OCI-LY7 (cell line): ENCODE data around the gene TMEM234. TPM values are rescaled to one million over a fixed set of nuclear protein-coding genes. Genes with fewer than 3 reads are reported as not detected.
"Not testable (repeated sequence)": the region's sequence is repeated elsewhere in the genome, so short reads cannot be mapped to it uniquely, and the experiment has no call there.

Experiments used
- BruUV-seq: library from RNA; stranded (reverse); fragments of 400-500 nt; replicated peaks from 2 replicates; lab custom pipeline; 2021; lab: Mats Ljungman, UMichigan
- CTCF ChIA-PET: fragments of 300-600 bp; sonication (Branson Sonifier 250); formaldehyde crosslinking; loops from one replicate; lab custom pipeline; 2022; ENCODE audit warnings: antibody characterized with exemption; ENCODE audit not compliant: unreplicated experiment; lab: Charles Lee
- POLR2A ChIA-PET: fragments of 300-600 bp; sonication (Branson Sonifier 250); formaldehyde crosslinking; loops from one replicate; lab custom pipeline; 2022; ENCODE audit warnings: antibody characterized with exemption; lab: Charles Lee
- DNase-seq: peaks from one replicate; pipeline ENCODE4 v3.0.0-alpha.2; 2015; ENCODE audit warnings: low spot score
- H2AFZ ChIP-seq: fragments of 200-600 bp; sonication (generic), shearing (Covaris generic); 2 replicates; pipeline ENCODE4 v1.6.1; 2014; ENCODE audit warnings: mild to moderate bottlenecking, antibody characterized with exemption, low read length, moderate library complexity
- H3K27ac ChIP-seq: fragments of 200-600 bp; sonication (generic); 2 replicates; pipeline ENCODE4 v1.5.1; 2014; ENCODE audit warnings: mixed run types, low read depth, mild to moderate bottlenecking, moderate library complexity, low read length, inconsistent platforms; ENCODE audit not compliant: poor library complexity, severe bottlenecking
- H3K36me3 ChIP-seq: fragments of 200-600 bp; sonication (generic); 2 replicates; pipeline ENCODE4 v1.6.1; 2014; ENCODE audit warnings: mild to moderate bottlenecking, antibody characterized with exemption, low read length, moderate library complexity, mixed read lengths; ENCODE audit not compliant: insufficient read depth
- H3K4me1 ChIP-seq: fragments of 200-600 bp; sonication (generic); 2 replicates; pipeline ENCODE4 v1.5.1; 2014; ENCODE audit warnings: mild to moderate bottlenecking, low read length; ENCODE audit not compliant: insufficient read depth, poor library complexity, severe bottlenecking
- H3K4me2 ChIP-seq: fragments of 200-600 bp; sonication (generic); 2 replicates; pipeline ENCODE4 v1.6.1; 2014; ENCODE audit warnings: mild to moderate bottlenecking, low read length
- H3K4me3 ChIP-seq: fragments of 200-600 bp; sonication (generic); 2 replicates; pipeline ENCODE4 v1.5.1; 2014; ENCODE audit warnings: mild to moderate bottlenecking, low read depth, low read length; ENCODE audit not compliant: poor library complexity, severe bottlenecking
- H3K79me2 ChIP-seq: fragments of 200-600 bp; sonication (generic); 2 replicates; pipeline ENCODE4 v1.6.1; 2016; ENCODE audit warnings: low read depth, mild to moderate bottlenecking, low read length, moderate library complexity, mixed read lengths; ENCODE audit not compliant: insufficient read depth
- H3K9me2 ChIP-seq: fragments of 200-600 bp; sonication (generic); 2 replicates; pipeline ENCODE4 v1.6.1; 2016; ENCODE audit warnings: mild to moderate bottlenecking, low read length, mixed read lengths; ENCODE audit not compliant: insufficient read depth
- H3K9me3 ChIP-seq: fragments of 200-600 bp; sonication (generic); 2 replicates; pipeline ENCODE4 v1.6.1; 2014; ENCODE audit warnings: mild to moderate bottlenecking, mixed run types, low read length, mixed read lengths
- H4K20me1 ChIP-seq: fragments of 200-600 bp; sonication (generic); 2 replicates; pipeline ENCODE4 v1.6.1; 2014; ENCODE audit warnings: mild to moderate bottlenecking, antibody characterized with exemption, low read length, moderate library complexity, mixed read lengths; ENCODE audit not compliant: insufficient read depth
- EZH2phosphoT487 ChIP-seq: fragments of 200-600 bp; sonication (generic); IDR thresholded peaks from 2 replicates; pipeline ENCODE4 v1.6.1; 2018; ENCODE audit warnings: low read depth, borderline replicate concordance, mild to moderate bottlenecking, mixed run types, antibody characterized with exemption, low read length, moderate library complexity, mixed read lengths
- intact Hi-C: fragments of 100-400 bp; cut with micrococcal nuclease; formaldehyde crosslinking; loops from one replicate; pipeline ENCODE4 v1.10.0; 2022; ENCODE audit not compliant: unreplicated experiment
- total RNA-seq, 2 experiments: library from RNA; depleted of rRNA in 1 of 2; stranded (reverse); fragments of >200 nt in 1 of 2; shearing (Covaris generic) in 1 of 2; gene quantifications; 2 replicates each; pipeline ENCODE4 v1.2.3, GENCODE V29; 2014 to 2022
- TF ChIP-seq, protein P1 (sequence below): fragments of 200-600 bp; sonication (generic); conservative IDR thresholded peaks from 2 replicates; pipeline ENCODE4 v1.5.1; 2014; ENCODE audit warnings: mild to moderate bottlenecking, antibody characterized with exemption, low read length, moderate library complexity, mixed read lengths

Gene TMEM234
- total RNA-seq, 2 experiments from 2014 or later: 17.1 to 17.5 TPM

- Histone ChIP-seq H3K4me3 (peak overlapping the region; percentile 25), H3K79me2 (peaks cover 25% of the 10 kb centered on the region; the same call in 1 of the 2 replicates), H3K4me1 (peaks cover 72% of the 10 kb centered on the region), H3K4me2 (peak overlapping the region; percentile 44), H2AFZ (no peak overlapping the region), H3K36me3 (peaks cover 10% of the 10 kb centered on the region), H3K9me2 (no peaks in the 10 kb centered on the region), H4K20me1 (no peaks in the 10 kb centered on the region), H3K9me3 (no peaks in the 10 kb centered on the region), H3K27ac (peak overlapping the region; percentile 75)
- POLR2A ChIA-PET: interaction anchor here (0.6 to 3.3 kb wide), 7 partner anchors 11 to 50 kb away, joined by 3 to 23 read pairs (median 5); partner anchors contain the start of genes EIF3I, LCK and TMEM234
- intact Hi-C loops: no loop called here
- BruUV-seq: no TSS peak
- DNase-seq: peak; percentile 60
- TF ChIP-seq EZH2phosphoT487: no peak
- TF ChIP-seq, protein P1, sequence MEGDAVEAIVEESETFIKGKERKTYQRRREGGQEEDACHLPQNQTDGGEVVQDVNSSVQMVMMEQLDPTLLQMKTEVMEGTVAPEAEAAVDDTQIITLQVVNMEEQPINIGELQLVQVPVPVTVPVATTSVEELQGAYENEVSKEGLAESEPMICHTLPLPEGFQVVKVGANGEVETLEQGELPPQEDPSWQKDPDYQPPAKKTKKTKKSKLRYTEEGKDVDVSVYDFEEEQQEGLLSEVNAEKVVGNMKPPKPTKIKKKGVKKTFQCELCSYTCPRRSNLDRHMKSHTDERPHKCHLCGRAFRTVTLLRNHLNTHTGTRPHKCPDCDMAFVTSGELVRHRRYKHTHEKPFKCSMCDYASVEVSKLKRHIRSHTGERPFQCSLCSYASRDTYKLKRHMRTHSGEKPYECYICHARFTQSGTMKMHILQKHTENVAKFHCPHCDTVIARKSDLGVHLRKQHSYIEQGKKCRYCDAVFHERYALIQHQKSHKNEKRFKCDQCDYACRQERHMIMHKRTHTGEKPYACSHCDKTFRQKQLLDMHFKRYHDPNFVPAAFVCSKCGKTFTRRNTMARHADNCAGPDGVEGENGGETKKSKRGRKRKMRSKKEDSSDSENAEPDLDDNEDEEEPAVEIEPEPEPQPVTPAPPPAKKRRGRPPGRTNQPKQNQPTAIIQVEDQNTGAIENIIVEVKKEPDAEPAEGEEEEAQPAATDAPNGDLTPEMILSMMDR: no peak
- CTCF ChIA-PET: interaction anchor here (1.7 kb wide), 1 partner anchor 12 kb away, joined by 6 read pairs; no protein-coding TSS in a partner anchor
These were observed 44.9 kb upstream of the TMEM234 start for GRCh38 chr1:32266921-32267591.

DNA sequence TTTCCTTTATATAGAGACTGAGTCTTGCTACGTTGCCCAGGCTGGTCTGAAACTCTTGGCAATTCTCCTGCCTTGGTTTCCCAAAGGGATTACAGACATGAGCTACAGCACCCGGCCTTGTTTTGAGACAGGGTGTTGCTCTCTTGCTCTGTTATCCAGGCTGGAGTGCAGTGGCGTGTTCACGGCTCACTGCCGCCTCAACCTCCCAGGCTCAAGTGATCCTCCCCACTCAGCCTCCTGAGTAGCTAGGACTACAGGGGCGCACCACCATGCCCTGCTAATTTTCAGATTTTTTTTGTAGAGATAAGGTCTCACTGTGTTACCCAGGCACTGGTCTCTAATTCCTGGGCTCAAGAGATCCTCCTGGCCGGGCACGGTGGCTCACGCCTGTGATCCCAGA lies 43.7 kb upstream of the TMEM234 start:
- Histone ChIP-seq H3K4me1 (peaks cover 72% of the 10 kb centered on the region), H4K20me1 (no peaks in the 10 kb centered on the region), H3K4me2 (peak overlapping the region; percentile 78), H3K27ac (peak overlapping the region; percentile 98), H3K36me3 (peaks cover 10% of the 10 kb centered on the region), H3K79me2 (peaks cover 30% of the 10 kb centered on the region; the same call in 1 of the 2 replicates), H3K9me3 (no peaks in the 10 kb centered on the region), H3K4me3 (peak overlapping the region; percentile 26), H2AFZ (no peak overlapping the region), H3K9me2 (no peaks in the 10 kb centered on the region)
- no peak for TF ChIP-seq EZH2phosphoT487
- TF ChIP-seq, protein P1: no peak
- DNase-seq: no peak
- intact Hi-C loops: loop anchor here (1.0 kb wide), 1 partner anchor 16 kb away; no protein-coding TSS in a partner anchor
- CTCF ChIA-PET: interaction anchor here (0.7 to 1.7 kb wide), 2 partner anchors 10 to 25 kb away, joined by 3 to 6 read pairs; no protein-coding TSS in a partner anchor
- POLR2A ChIA-PET: interaction anchor here (0.6 to 3.3 kb wide), 9 partner anchors 8 to 438 kb away, joined by 3 to 23 read pairs (median 6); partner anchors contain the start of genes HDAC1, LCK and MARCKSL1
- no TSS peak for BruUV-seq

DNA sequence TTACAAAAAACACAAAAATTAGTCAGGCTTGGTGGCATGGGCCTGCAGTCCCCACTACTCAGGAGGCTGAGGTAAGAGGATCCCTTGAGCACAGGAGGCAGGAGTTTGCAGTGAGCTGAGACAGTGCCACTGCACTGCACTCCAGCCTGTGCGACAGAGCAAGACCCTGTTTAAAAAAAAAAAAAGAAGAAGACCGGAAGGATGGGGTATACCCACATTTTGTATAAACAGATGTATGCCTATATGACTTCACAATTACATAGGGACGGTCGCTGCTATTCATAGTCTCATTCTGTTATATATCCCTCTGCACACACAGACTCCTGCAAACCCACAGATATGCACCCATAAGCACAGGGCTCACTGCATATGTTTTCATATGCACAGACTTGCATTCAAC lies 41.6 kb upstream of the TMEM234 start:
- no TSS peak for BruUV-seq
- intact Hi-C loops: no loop called here

DNA sequence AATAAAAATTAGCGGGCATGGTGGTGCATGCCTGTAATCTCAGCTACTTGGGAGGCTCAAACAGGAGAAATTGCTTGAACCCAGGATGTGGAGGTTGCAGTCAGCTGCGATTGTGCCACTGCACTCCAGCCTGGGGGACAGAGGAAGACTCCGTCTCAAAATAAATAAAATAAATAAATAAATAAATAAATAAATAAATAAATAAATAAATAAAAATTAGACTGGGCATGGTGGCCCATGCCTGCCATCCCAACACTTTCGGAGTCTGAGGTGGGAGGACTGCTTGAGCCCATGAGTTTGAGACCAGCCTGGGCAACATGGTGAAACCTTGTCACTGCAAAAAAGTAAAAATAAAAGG lies 41.1 kb upstream of the TMEM234 start:
- Histone ChIP-seq H3K36me3 (peaks cover 17% of the 10 kb centered on the region), H3K79me2 (peaks cover 56% of the 10 kb centered on the region; the same call in 1 of the 2 replicates), H3K4me3 (peak overlapping the region; percentile 40), H3K27ac (peak overlapping the region; percentile 98), H3K4me1 (peaks cover 78% of the 10 kb centered on the region), H3K4me2 (peak overlapping the region; percentile 78)
- H4K20me1 ChIP-seq, DNase-seq, H3K9me3 ChIP-seq, H3K9me2 ChIP-seq, CTCF ChIA-PET, H2AFZ ChIP-seq, intact Hi-C loops: not testable (repeated sequence)
- TSS peak; percentile 85 for BruUV-seq
- POLR2A ChIA-PET: interaction anchor here (0.7 to 6.4 kb wide), 3 partner anchors 9 to 27 kb away, joined by 5 to 79 read pairs (median 6); partner anchors contain the start of gene LCK

More for the DNA sequence above, 41.6 kb upstream of the TMEM234 start:
- TF ChIP-seq EZH2phosphoT487: no peak
- TF ChIP-seq, protein P1: no peak
- Histone ChIP-seq H4K20me1 (no peaks in the 10 kb centered on the region), H3K9me3 (no peaks in the 10 kb centered on the region), H3K4me3 (peak overlapping the region; percentile 54), H3K4me1 (peaks cover 72% of the 10 kb centered on the region), H3K4me2 (peak overlapping the region; percentile 78), H3K79me2 (peaks cover 50% of the 10 kb centered on the region; the same call in 1 of the 2 replicates), H2AFZ (no peak overlapping the region), H3K36me3 (peaks cover 17% of the 10 kb centered on the region), H3K27ac (peak overlapping the region; percentile 98), H3K9me2 (no peaks in the 10 kb centered on the region)
- ChIA-PET POLR2A (interaction anchor here (0.7 to 3.3 kb wide), 4 partner anchors 8 to 27 kb away, joined by 4 to 17 read pairs (median 6); no protein-coding TSS in a partner anchor), CTCF (no interaction called here)
- DNase-seq: peak; percentile 90
